Motor neuron (in vitro differentiated cells): ENCODE measurements around the gene STING1. TPM values are rescaled to one million over a fixed set of nuclear protein-coding genes. Genes with fewer than 3 reads are reported as not detected.

Experiments used
- ATAC-seq, 8 experiments: fragments of 200-7000 bp; cut with Tn5 transposase; replicated peaks in 6 of 8; 2 replicates each; pipeline ENCODE4 v1.8.0; 2021; ENCODE audit warnings: mild to moderate bottlenecking in 8 of 8, moderate library complexity in 8 of 8
- H3K27ac ChIP-seq, 2 donors: fragments of 250-450 bp; sonication (Bioruptor Pico); 2 replicates each; pipeline ENCODE4 v1.9.0; 2021; ENCODE audit warnings: antibody characterized with exemption in 2 of 2, mild to moderate bottlenecking in 2 of 2, moderate library complexity in 1 of 2
- H3K4me1 ChIP-seq, 2 donors: fragments of 250-450 bp; sonication (Bioruptor Pico); replicated peaks in 1 of 2; 2 replicates each; pipeline ENCODE4 v1.6.1; 2021; ENCODE audit warnings: antibody characterized with exemption in 2 of 2, mild to moderate bottlenecking in 2 of 2, moderate library complexity in 1 of 2
- H3K4me3 ChIP-seq, 5 donors: fragments of 250-450 bp; sonication (Bioruptor Pico); 2 replicates each; pipeline ENCODE4 v1.9.0; 2021; ENCODE audit warnings: antibody characterized with exemption in 5 of 5, mild to moderate bottlenecking in 5 of 5, moderate library complexity in 4 of 5
- WGBS, 10 experiments: fragments of 450-650 bp; shearing (Covaris generic); methylation state at CpG; one replicate each; pipeline ENCODE4 v1.0.0; 2022; 5-methylcytosine and 5-hydroxymethylcytosine counted together
- in situ Hi-C, 9 experiments: fragments of 400-800 bp; cut with MboI; loops; one replicate each; pipeline ENCODE4 v1.15.0; 2021; ENCODE audit warnings: low sequenced_read_pairs in 9 of 9, low pct_unique_long_range_greater_than_20kb in 2 of 9; ENCODE audit not compliant: unreplicated experiment in 9 of 9
- total RNA-seq, 8 experiments: library from RNA; unstranded; fragments of 300-600 nt; gene quantifications; 2 replicates each; pipeline versions ENCODE4 v1.2.3 to v1.2.4, GENCODE V29; 2022

STING1 gene
- total RNA-seq, 8 experiments from 2014 or later = 0.16 to 30.3 (median 13.0) TPM

- in situ Hi-C loops = no loop called here
- ATAC-seq = peak in 6 of 8 experiments; percentile 3 to 54 (median 34)
- Histone ChIP-seq H3K4me1 (peaks cover 0 to 15% of the 10 kb centered on the region in 2 donors), H3K4me3 (no peak overlapping the region), H3K27ac (no peak overlapping the region)
- WGBS, 10 experiments = 0 to 100% (median 51%) methylated on average over 1 to 4 of the region's 8 CpGs; no CpG with 5 or more reads in 2 of the 10 experiments
Observed at GRCh38 chr5:139473105-139473504, 9.5 kb downstream of the STING1 start.

GRCh38 chr5:139472386-139473030 lies 10.1 kb downstream of the STING1 start:
- peak in 1 of 8 experiments; percentile 4 for ATAC-seq
- Histone ChIP-seq H3K4me1 (peaks cover 0 to 15% of the 10 kb centered on the region in 2 donors), H3K4me3 (no peak overlapping the region), H3K27ac (no peak overlapping the region)
- 20 to 100% (median 80%) methylated on average over 1 to 7 of the region's 15 CpGs; no CpG with 5 or more reads in 1 of the 10 experiments for WGBS, 10 experiments
- in situ Hi-C loops = no loop called here

- Histone ChIP-seq H3K27ac (no peak within 1 kb of the TSS), H3K4me1 (peaks cover 0 to 15% of the 10 kb centered on the region in 2 donors), H3K4me3 (no peak within 1 kb of the TSS)
- in situ Hi-C loops = no loop called here
- peak in 1 of 8 experiments; percentile 5 for ATAC-seq
- 63 to 92% methylated on average over 3 to 7 of the region's 9 CpGs; no CpG with 5 or more reads in 8 of the 10 experiments for WGBS, 10 experiments
Observed at GRCh38 chr5:139470821-139471300, 11.7 kb downstream of the STING1 start, which contains the start of gene SMIM33. Gene SMIM33 (plus strand): TSS chr5:139471004. CDS start chr5:139471122, 118 bp downstream.

DNA sequence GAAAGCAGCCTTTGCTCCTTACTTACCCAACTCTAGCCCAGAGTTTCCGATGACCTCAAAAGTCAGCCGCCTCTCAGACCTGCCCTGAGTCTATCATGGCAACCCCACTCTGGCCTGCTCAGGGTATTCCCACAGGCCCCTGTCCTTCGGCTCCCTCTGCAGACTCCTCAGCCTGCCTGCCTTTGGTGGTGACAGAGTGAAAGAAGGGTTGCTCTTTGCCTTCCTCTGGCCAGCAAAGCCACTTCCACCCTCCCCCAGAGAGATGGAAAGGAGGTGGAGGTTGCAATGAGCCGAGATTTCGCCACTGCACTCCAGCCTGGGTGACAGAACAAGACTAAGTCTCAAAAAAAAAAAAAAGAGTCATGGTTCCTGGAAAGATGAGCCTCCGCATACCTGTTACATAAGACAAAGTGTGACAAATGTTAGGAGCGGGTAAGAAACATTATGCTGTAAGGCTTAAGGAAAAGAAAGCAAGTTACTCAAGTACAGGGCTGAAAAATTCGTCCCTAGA lies 14.1 kb downstream of the STING1 start:
- Histone ChIP-seq H3K27ac (no peak overlapping the region), H3K4me1 (peaks cover 0 to 14% of the 10 kb centered on the region in 2 donors), H3K4me3 (no peak overlapping the region)
- in situ Hi-C loops = no loop called here
- no peak for ATAC-seq
- 49 to 100% (median 72%) methylated on average over 1 to 7 of the region's 8 CpGs; no CpG with 5 or more reads in 1 of the 10 experiments for WGBS, 10 experiments

GRCh38 chr5:139462586-139463276 lies 19.8 kb downstream of the STING1 start, which contains the start of gene ECSCR:
Gene ECSCR (minus strand): TSS chr5:139462743. CDS start chr5:139462670, 73 bp downstream.
- Histone ChIP-seq H3K4me1 (no peaks in the 10 kb centered on the region), H3K27ac (no peak within 1 kb of the TSS), H3K4me3 (no peak within 1 kb of the TSS)
- 70 to 100% (median 81%) methylated on average over 1 to 2 of the region's 10 CpGs; no CpG with 5 or more reads in 6 of the 10 experiments for WGBS, 10 experiments
- in situ Hi-C loops = no loop called here
- no peak for ATAC-seq

DNA sequence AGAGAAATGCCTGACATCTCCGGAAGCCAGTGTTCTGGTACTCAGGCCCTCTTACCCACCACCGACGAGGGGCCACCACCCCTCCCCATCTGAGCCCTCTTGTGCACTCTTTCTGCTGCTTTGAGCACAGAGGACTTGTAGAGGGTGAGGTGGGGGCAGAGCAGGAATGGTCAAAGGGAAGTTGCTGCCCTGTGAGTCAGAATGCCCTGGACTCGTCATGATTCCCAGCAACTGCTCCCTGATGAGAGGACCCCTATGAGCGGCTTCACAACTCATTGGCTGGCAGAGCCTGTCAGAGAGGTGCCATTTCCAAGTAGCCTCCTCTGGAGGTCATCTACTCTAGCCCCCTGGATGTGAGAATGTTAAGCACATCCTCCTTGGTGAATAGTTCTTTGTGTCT lies 20.9 kb downstream of the STING1 start:
- Histone ChIP-seq H3K4me3 (no peak overlapping the region), H3K4me1 (no peaks in the 10 kb centered on the region), H3K27ac (no peak overlapping the region)
- WGBS, 10 experiments = 30 to 100% (median 70%) methylated on average over 1 to 3 of the region's 5 CpGs; no CpG with 5 or more reads in 6 of the 10 experiments
- in situ Hi-C loops = no loop called here
- ATAC-seq = peak in 1 of 8 experiments; percentile 45

- H3K27ac ChIP-seq = no peak overlapping the region
- 70 to 94% (median 92%) methylated on average over 2 to 6 of the region's 7 CpGs; no CpG with 5 or more reads in 3 of the 10 experiments for WGBS, 10 experiments
Observed at GRCh38 chr5:139461176-139461575, 21.4 kb downstream of the STING1 start.

DNA sequence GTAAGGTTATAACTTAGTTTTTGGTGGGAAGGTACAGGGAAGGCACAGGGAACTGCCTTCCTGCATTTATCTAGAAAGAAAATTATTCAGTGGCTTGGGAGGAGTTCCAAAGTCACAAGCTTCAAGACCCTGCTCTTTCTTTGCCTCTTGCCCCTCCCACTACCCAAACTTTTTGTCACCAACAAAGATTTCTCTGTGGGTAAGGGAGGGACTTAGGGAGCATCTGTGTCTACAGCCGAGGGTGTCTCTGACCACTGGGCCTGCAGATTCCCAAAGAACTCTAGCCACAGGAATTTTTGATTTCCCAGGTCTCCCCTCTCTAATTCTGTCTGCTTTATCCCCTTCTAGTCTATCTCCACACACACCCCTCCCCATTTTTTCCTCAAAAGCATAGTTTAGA lies 22.1 kb downstream of the STING1 start:
- H3K4me1 ChIP-seq = no peaks in the 10 kb centered on the region
- H3K27ac ChIP-seq = no peak overlapping the region
- in situ Hi-C loops = no loop called here
- no peak for ATAC-seq
- H3K4me3 ChIP-seq = no peak overlapping the region
- WGBS, 10 experiments = 20 to 100% (median 57%) methylated on average over 1 of the region's 1 CpG; no CpG with 5 or more reads in 5 of the 10 experiments

More at GRCh38 chr5:139461176-139461575, 21.4 kb downstream of the STING1 start:
- no peak overlapping the region for H3K4me3 ChIP-seq
- no peaks in the 10 kb centered on the region for H3K4me1 ChIP-seq
- in situ Hi-C loops = no loop called here
- no peak for ATAC-seq

DNA sequence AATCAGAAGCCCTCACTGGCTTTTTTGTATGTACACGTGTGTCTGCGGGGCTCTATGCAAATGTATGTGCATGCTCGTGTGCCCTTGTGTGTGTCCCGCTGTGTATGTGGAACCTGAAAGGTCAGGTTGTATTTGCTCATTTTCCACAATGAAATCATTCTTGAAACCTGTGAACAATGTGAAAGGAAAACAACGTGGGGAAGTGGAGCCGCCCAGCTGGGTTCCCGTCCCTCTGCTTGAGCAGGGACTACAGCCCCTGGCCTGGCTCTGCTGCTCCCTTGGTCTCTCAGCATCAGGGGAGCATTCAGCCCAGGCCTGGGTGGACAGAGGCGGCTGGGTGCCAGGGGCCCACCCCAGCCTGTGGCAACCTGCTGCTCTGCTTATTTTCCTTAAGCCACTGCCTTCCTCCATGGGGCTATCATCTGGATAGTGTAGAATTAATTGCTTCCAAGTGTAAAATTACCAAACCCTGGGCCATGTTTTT lies 23.1 kb downstream of the STING1 start:
- WGBS, 10 experiments = 59 to 83% (median 74%) methylated on average over 3 to 5 of the region's 8 CpGs; no CpG with 5 or more reads in 6 of the 10 experiments
- ATAC-seq = peak in 1 of 8 experiments; percentile 32

DNA sequence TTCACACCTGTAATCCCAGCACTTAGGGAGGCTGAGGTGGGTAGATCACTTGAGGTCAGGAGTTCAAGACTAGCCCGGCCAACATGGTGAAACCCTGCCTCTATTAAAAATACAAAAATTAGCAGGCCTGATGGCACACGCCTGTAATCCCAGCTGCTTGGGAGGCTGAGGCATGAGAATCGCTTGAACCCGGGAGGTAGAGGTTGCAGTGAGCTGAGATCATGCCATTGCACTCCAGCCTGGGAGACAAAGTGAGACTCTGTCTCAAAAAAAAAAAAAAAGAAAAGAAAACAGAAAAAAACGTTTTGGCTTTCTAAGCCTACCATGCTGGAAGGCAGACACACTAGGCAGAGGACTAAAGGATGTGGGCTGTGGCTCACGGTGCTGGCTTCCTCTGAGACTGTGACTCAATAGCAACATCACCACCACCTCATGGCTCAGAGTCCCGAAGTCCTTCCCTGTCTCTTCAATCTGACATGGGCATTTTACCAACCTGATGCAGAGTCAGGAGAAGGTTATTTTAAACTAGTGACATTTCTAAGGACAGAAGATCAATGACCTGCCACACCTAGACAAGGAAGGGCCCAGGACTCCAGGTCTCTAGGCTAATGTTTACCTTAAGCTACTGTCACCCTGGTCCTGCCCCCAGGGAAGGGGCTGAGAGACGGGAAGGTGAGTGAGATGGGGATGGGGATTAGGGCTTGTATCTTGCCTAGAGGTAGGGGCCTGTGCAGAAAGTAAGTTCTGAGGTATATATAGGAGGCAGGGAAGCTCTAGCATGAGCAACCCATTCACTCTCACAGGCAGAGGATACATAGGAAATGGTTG lies 23.8 kb downstream of the STING1 start:
- in situ Hi-C loops = no loop called here
- H3K4me3 ChIP-seq = no peak overlapping the region
- ATAC-seq = peak in 3 of 8 experiments; percentile 25 to 31 (median 26)
- 17 to 100% (median 73%) methylated on average over 1 to 8 of the region's 8 CpGs; no CpG with 5 or more reads in 1 of the 10 experiments for WGBS, 10 experiments
- no peak overlapping the region for H3K27ac ChIP-seq
- H3K4me1 ChIP-seq = no peaks in the 10 kb centered on the region

More for the DNA sequence above, 23.1 kb downstream of the STING1 start:
- in situ Hi-C loops = no loop called here
- Histone ChIP-seq H3K4me1 (no peaks in the 10 kb centered on the region), H3K27ac (no peak overlapping the region), H3K4me3 (no peak overlapping the region)

GRCh38 chr5:139457653-139458306 lies 24.8 kb downstream of the STING1 start:
- Histone ChIP-seq H3K4me1 (no peaks in the 10 kb centered on the region), H3K27ac (no peak overlapping the region), H3K4me3 (no peak overlapping the region)
- no peak for ATAC-seq
- in situ Hi-C loops = no loop called here
- WGBS, 10 experiments = 80 to 100% (median 80%) methylated on average over 1 to 2 of the region's 5 CpGs; no CpG with 5 or more reads in 7 of the 10 experiments

DNA sequence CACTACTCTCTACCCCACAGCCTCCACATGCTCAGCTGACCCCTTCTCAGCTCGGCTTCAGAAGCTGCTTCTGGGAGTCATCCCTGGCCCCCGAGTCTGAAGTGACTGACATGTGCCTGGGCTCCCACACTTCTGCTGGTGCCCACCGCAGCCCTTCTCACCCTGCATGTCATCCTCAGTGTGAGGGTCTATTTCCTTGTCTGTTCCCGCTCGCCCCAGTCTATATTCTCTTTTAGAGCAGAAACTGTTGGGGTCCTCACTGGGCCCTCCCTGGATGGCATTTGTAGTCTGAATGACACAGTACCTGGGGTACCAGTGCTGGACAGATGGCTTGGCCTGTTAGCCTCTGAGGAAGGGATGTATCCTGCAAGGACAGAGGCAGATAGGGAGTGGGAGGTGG lies 25.3 kb downstream of the STING1 start:
- in situ Hi-C loops = no loop called here
- 88 to 100% (median 98%) methylated on average over 1 to 5 of the region's 5 CpGs; no CpG with 5 or more reads in 7 of the 10 experiments for WGBS, 10 experiments
- Histone ChIP-seq H3K27ac (no peak overlapping the region), H3K4me1 (no peaks in the 10 kb centered on the region), H3K4me3 (no peak overlapping the region)
- no peak for ATAC-seq
